HepG2 (cell line): ENCODE data around the gene KLHL36. TPM values are rescaled to one million over a fixed set of nuclear protein-coding genes. Genes with fewer than 3 reads are reported as not detected.

Source experiments
- ATRX ChIP-seq: sonication (generic); formaldehyde crosslinking; IDR thresholded peaks from 2 replicates; pipeline ENCODE4 v1.4.0; 2020; ENCODE audit warnings: missing genetic modification reagents, borderline replicate concordance
- CHD4 ChIP-seq: fragments of 200-600 bp; sonication (generic); IDR thresholded peaks from 2 replicates; pipeline ENCODE4 v1.7.0; 2017; ENCODE audit warnings: mild to moderate bottlenecking, low read length, borderline replicate concordance
- ERF ChIP-seq: IDR thresholded peaks from 2 replicates; pipeline ENCODE4 v1.6.1; 2018; ENCODE audit warnings: missing biosample characterization, missing genetic modification reagents
- HOXA3 ChIP-seq: sonication (generic); formaldehyde crosslinking; IDR thresholded peaks from 2 replicates; pipeline ENCODE4 v1.5.0; 2020; ENCODE audit warnings: missing genetic modification reagents
- KDM5A ChIP-seq: fragments of 200-600 bp; sonication (generic); IDR thresholded peaks from 2 replicates; pipeline ENCODE4 v1.7.0; 2018; ENCODE audit warnings: antibody characterized with exemption, mild to moderate bottlenecking, low read length, borderline replicate concordance
- KMT2A ChIP-seq: sonication (generic); formaldehyde crosslinking; IDR thresholded peaks from 2 replicates; pipeline ENCODE4 v1.4.0; 2020; ENCODE audit warnings: missing genetic modification reagents
- LCORL ChIP-seq, 2 experiments: fragments of 450-650 bp in 1 of 2; sonication (generic) in 1 of 2; formaldehyde crosslinking in 1 of 2; IDR thresholded peaks; 2 replicates each; pipeline versions ENCODE4 v1.5.0 to v1.6.1; 2017 to 2020; ENCODE audit warnings: antibody characterized with exemption in 1 of 2, missing genetic modification reagents in 1 of 2
- NFATC3 ChIP-seq: sonication (generic); formaldehyde crosslinking; IDR thresholded peaks from 2 replicates; pipeline ENCODE4 v1.5.1; 2020; ENCODE audit warnings: mild to moderate bottlenecking, missing genetic modification reagents
- SALL2 ChIP-seq: sonication (generic); formaldehyde crosslinking; IDR thresholded peaks from 2 replicates; pipeline ENCODE4 v1.8.1; 2023; ENCODE audit warnings: mild to moderate bottlenecking, missing genetic modification reagents, inconsistent platforms
- TCF7 ChIP-seq: sonication (generic); IDR thresholded peaks from 2 replicates; pipeline ENCODE4 v1.6.1; 2016; ENCODE audit warnings: antibody characterized with exemption, low read depth
- ZNF652 ChIP-seq: IDR thresholded peaks from 2 replicates; pipeline ENCODE4 v1.6.1; 2016; ENCODE audit warnings: low read depth, borderline replicate concordance
- ZNF761 ChIP-seq: sonication (generic); formaldehyde crosslinking; conservative IDR thresholded peaks from 2 replicates; pipeline ENCODE4 v1.4.0; 2020; ENCODE audit warnings: mild to moderate bottlenecking, missing genetic modification reagents
- ZSCAN12 ChIP-seq: sonication (generic); formaldehyde crosslinking; IDR thresholded peaks from 2 replicates; pipeline ENCODE4 v1.9.0; 2021; ENCODE audit warnings: mild to moderate bottlenecking, missing genetic modification reagents
- ZSCAN21 ChIP-seq: sonication (generic); formaldehyde crosslinking; IDR thresholded peaks from 2 replicates; pipeline ENCODE4 v1.8.0; 2022; ENCODE audit warnings: mild to moderate bottlenecking, missing genetic modification reagents, moderate library complexity, borderline replicate concordance
- ZSCAN22 ChIP-seq: sonication (generic); formaldehyde crosslinking; IDR thresholded peaks from 2 replicates; pipeline ENCODE4 v1.4.0; 2020; ENCODE audit warnings: mild to moderate bottlenecking, missing genetic modification reagents
- ZSCAN25 ChIP-seq: sonication (generic); formaldehyde crosslinking; IDR thresholded peaks from 2 replicates; pipeline ENCODE4 v1.8.0; 2022; ENCODE audit warnings: mild to moderate bottlenecking, missing genetic modification reagents
- polyA plus RNA-seq, 8 experiments: library from polyadenylated mRNA; depleted of rRNA in 3 of 8; stranded (reverse) in 7 of 8; unstranded in 1 of 8; fragments of >200 nt; fragmentation: Illumina TruSeq in 4 of 8; extraction: Trizol in 4 of 8; gene quantifications; 2 replicates each; pipeline versions ENCODE4 v1.2.1 to v1.2.3, GENCODE V29; 2011 to 2016; ENCODE audit warnings: low read depth in 4 of 8, missing spikeins in 1 of 8, mixed read lengths in 1 of 8; ENCODE audit not compliant: insufficient read depth in 1 of 8
- total RNA-seq, 5 experiments: library from RNA; depleted of rRNA; stranded (reverse); fragments of >200 nt; fragmentation: Illumina TruSeq; extraction: Trizol; gene quantifications; 2 replicates each; pipeline ENCODE4 v1.2.3, GENCODE V29; 2016; ENCODE audit warnings: low read depth in 1 of 5
- TF ChIP-seq, protein P1 (sequence below): sonication (generic); formaldehyde crosslinking; IDR thresholded peaks from 2 replicates; pipeline ENCODE4 v1.8.1; 2023; ENCODE audit warnings: mild to moderate bottlenecking, moderate library complexity, missing genetic modification reagents
- TF ChIP-seq, protein P2 (sequence below): IDR thresholded peaks from 2 replicates; pipeline ENCODE4 v1.4.0; 2020; ENCODE audit warnings: mild to moderate bottlenecking, missing genetic modification reagents
- TF ChIP-seq, protein P3 (sequence below), 2 experiments: sonication (generic) in 1 of 2; formaldehyde crosslinking in 1 of 2; IDR thresholded peaks; 2 replicates each; pipeline versions ENCODE4 v1.5.1 to v1.6.1; 2011 to 2020; ENCODE audit warnings: borderline replicate concordance in 1 of 2, low read depth in 1 of 2, low read length in 1 of 2, mild to moderate bottlenecking in 1 of 2, missing genetic modification reagents in 1 of 2, moderate library complexity in 1 of 2
- TF ChIP-seq, protein P4 (sequence below): sonication (generic); formaldehyde crosslinking; conservative IDR thresholded peaks from 2 replicates; pipeline ENCODE4 v1.5.0; 2020; ENCODE audit warnings: missing genetic modification reagents

The KLHL36 gene
- total and polyA plus RNA-seq, 2 of the 13 experiments (the other 11 are each of a cell fraction or from before 2014, with no cell fraction given), result 24.3 to 26.0 TPM

DNA sequence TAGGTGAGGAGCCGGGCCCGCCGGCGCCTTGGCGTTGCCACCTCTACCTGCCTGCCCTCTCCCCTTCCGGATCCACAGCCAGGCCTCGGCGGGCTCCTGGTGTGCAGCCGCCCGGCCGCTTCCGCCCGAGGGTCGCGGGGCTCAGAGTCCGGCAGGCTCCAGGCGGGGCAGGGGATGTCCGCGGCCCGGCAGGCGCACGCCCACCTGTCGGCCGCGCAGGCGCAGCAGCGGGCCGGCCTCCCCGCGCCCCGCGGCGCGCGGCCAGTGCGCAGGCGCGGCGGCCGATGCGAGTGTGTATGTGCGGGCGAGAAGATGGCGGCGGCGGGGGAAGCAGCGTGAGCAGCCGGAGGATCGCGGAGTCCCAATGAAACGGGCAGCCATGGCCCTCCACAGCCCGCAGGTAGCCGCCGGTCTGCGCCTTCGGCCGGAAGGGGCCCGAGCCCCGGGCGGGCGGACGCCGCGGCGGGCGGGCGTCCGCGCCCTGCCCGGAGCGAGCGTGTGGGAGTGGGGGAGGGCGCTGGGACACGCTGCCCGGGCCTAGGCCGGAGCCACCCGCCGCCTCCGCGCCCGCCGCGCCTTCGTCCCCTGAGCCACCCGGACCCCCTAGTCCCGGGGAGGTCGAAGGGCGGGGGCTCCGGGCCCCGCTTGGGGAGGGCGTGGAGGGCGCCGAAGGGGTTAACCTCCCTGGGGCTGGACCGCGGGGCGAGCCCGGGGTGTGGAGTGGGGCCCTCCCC is 51.6 kb downstream of the KLHL36 start, which contains the start of gene USP10 (continued):
- TF ChIP-seq, protein P1, sequence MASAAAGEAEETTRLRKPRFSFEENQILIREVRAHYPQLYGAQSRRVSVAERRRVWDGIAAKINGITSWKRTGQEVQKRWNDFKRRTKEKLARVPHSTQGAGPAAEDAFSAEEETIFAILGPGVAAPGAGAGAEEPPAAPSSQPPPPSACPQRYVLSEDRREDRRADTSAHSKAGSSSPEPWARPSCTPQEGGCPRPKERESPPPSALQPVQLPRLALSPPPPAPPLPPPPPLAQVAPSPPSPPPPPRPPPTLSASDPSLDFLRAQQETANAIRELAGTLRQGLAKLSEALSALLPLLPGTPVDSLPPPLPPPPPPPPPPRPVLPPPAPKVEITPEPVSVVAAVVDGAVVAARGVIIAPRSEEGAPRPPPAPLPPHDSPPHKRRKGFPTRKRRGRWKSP (CRISPR knock-in tag), result 0 out of 2 replicates have a peak, but pooled peaks have one; percentile 34
- TF ChIP-seq ZSCAN21 (CRISPR knock-in tag), result peak; percentile 26; the same call in 1 of the 2 replicates
- TF ChIP-seq ATRX (CRISPR knock-in tag), result no peak
- TF ChIP-seq ZSCAN12 (CRISPR knock-in tag), result 0 out of 2 replicates have a peak, but pooled peaks have one; percentile 1
- TF ChIP-seq ZNF652 (CRISPR knock-in tag), result peak; percentile 77; the same call in 1 of the 2 replicates
- TF ChIP-seq KDM5A, result peak; percentile 52; the same call in 1 of the 2 replicates
- no peak for TF ChIP-seq NFATC3
- peak; percentile 39; the same call in 1 of the 2 replicates for TF ChIP-seq ZSCAN25
- TF ChIP-seq TCF7, result no peak
- TF ChIP-seq CHD4, result no peak
- no peak; the same call in 1 of the 2 replicates for TF ChIP-seq ZSCAN22 (CRISPR knock-in tag)
- TF ChIP-seq, protein P2, sequence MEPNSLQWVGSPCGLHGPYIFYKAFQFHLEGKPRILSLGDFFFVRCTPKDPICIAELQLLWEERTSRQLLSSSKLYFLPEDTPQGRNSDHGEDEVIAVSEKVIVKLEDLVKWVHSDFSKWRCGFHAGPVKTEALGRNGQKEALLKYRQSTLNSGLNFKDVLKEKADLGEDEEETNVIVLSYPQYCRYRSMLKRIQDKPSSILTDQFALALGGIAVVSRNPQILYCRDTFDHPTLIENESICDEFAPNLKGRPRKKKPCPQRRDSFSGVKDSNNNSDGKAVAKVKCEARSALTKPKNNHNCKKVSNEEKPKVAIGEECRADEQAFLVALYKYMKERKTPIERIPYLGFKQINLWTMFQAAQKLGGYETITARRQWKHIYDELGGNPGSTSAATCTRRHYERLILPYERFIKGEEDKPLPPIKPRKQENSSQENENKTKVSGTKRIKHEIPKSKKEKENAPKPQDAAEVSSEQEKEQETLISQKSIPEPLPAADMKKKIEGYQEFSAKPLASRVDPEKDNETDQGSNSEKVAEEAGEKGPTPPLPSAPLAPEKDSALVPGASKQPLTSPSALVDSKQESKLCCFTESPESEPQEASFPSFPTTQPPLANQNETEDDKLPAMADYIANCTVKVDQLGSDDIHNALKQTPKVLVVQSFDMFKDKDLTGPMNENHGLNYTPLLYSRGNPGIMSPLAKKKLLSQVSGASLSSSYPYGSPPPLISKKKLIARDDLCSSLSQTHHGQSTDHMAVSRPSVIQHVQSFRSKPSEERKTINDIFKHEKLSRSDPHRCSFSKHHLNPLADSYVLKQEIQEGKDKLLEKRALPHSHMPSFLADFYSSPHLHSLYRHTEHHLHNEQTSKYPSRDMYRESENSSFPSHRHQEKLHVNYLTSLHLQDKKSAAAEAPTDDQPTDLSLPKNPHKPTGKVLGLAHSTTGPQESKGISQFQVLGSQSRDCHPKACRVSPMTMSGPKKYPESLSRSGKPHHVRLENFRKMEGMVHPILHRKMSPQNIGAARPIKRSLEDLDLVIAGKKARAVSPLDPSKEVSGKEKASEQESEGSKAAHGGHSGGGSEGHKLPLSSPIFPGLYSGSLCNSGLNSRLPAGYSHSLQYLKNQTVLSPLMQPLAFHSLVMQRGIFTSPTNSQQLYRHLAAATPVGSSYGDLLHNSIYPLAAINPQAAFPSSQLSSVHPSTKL (CRISPR knock-in tag), result peak; percentile 57; the same call in 1 of the 2 replicates
- TF ChIP-seq ZNF761 (CRISPR knock-in tag), result no peak; the same call in 1 of the 2 replicates
- TF ChIP-seq HOXA3 (CRISPR knock-in tag), result peak; percentile 89
- TF ChIP-seq KMT2A (CRISPR knock-in tag), result peak; percentile 96
- no peak for TF ChIP-seq LCORL (IDR thresholded peaks at IDR 0.05)
- peak; percentile 79 for TF ChIP-seq LCORL (CRISPR knock-in tag; IDR thresholded peaks at IDR 0.05)
- TF ChIP-seq ERF (CRISPR knock-in tag), result no peak
- TF ChIP-seq, protein P3, sequence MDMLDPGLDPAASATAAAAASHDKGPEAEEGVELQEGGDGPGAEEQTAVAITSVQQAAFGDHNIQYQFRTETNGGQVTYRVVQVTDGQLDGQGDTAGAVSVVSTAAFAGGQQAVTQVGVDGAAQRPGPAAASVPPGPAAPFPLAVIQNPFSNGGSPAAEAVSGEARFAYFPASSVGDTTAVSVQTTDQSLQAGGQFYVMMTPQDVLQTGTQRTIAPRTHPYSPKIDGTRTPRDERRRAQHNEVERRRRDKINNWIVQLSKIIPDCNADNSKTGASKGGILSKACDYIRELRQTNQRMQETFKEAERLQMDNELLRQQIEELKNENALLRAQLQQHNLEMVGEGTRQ (IDR thresholded peaks at IDR 0.05; ENCODE audit: low read depth, low read length), result no peak
- TF ChIP-seq, protein P3 (CRISPR knock-in tag; IDR thresholded peaks at IDR 0.05; ENCODE audit: borderline replicate concordance), result no peak
- TF ChIP-seq, protein P4, sequence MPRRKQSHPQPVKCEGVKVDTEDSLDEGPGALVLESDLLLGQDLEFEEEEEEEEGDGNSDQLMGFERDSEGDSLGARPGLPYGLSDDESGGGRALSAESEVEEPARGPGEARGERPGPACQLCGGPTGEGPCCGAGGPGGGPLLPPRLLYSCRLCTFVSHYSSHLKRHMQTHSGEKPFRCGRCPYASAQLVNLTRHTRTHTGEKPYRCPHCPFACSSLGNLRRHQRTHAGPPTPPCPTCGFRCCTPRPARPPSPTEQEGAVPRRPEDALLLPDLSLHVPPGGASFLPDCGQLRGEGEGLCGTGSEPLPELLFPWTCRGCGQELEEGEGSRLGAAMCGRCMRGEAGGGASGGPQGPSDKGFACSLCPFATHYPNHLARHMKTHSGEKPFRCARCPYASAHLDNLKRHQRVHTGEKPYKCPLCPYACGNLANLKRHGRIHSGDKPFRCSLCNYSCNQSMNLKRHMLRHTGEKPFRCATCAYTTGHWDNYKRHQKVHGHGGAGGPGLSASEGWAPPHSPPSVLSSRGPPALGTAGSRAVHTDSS (CRISPR knock-in tag), result 0 out of 2 replicates have a peak, but pooled peaks have one; percentile 28
- peak; percentile 83 for TF ChIP-seq SALL2
